ENCODE results near the gene COL15A1. TPM values are rescaled to one million over a fixed set of nuclear protein-coding genes. Genes with fewer than 3 reads are reported as not detected.

The COL15A1 gene
- polyA plus RNA-seq, 1 donor (not counting 4 experiments of a cell fraction or from before 2014, with no cell fraction given): not detected

- dilution Hi-C loops (cut with MboI; ENCODE audit: extremely low pct_ligation_motif_present, low sequenced_read_pairs): no loop called here
- no peak overlapping the region for H2AFZ ChIP-seq (ENCODE audit: control insufficient read depth, low read length)
- no peak for FAIRE-seq
Observed at GRCh38 chr9:99114049-99114440, 170.3 kb downstream of the COL15A1 start.

GRCh38 chr9:99114846-99115500, 171.3 kb downstream of the COL15A1 start:
- no peak for DNase-seq (ENCODE audit: low read depth, low spot score)
- Histone ChIP-seq H3K9ac (ENCODE audit: control insufficient read depth, extremely low read depth, insufficient read depth, low read length) (no peak overlapping the region), H3K27me3 (ENCODE audit: control insufficient read depth, extremely low read depth, insufficient read depth, low read length) (no peaks in the 10 kb centered on the region), H3K36me3 (ENCODE audit: control insufficient read depth in 2 of 2, extremely low read depth in 1 of 2, insufficient read depth in 2 of 2, low read length in 2 of 2) (peaks cover 2 to 5% of the 10 kb centered on the region in 2 experiments), H3K4me2 (ENCODE audit: control insufficient read depth, extremely low read depth, insufficient read depth, low read depth, low read length) (peak overlapping the region; percentile 2), H3K4me1 (ENCODE audit: control insufficient read depth, extremely low read depth, insufficient read depth, low read length) (peaks cover 45% of the 10 kb centered on the region), H4K20me1 (ENCODE audit: control insufficient read depth, extremely low read depth, insufficient read depth, low read length) (peaks cover 2% of the 10 kb centered on the region), H3K9me1 (ENCODE audit: control insufficient read depth, extremely low read depth, insufficient read depth, low read length) (no peaks in the 10 kb centered on the region), H3K27ac (ENCODE audit: control insufficient read depth, insufficient read depth, low read length) (no peak overlapping the region), H3K4me3 (ENCODE audit: control insufficient read depth in 2 of 3, extremely low read depth in 1 of 3, insufficient read depth in 2 of 3, low read depth in 1 of 3, low read length in 3 of 3) (no peak overlapping the region), H3K79me2 (ENCODE audit: control insufficient read depth, insufficient read depth, low read length) (peaks cover 81% of the 10 kb centered on the region), H3K9me3 (ENCODE audit: control insufficient read depth, low read depth, low read length) (no peaks in the 10 kb centered on the region), H2AFZ (ENCODE audit: control insufficient read depth, low read length) (no peak overlapping the region)
- TF ChIP-seq EZH2 (IDR thresholded peaks at IDR 0.05; ENCODE audit: low read length) (no peak), CTCF (optimal IDR thresholded peaks at IDR 0.05 in 1 of 3, IDR thresholded peaks at IDR 0.05 in 1 of 3, conservative IDR thresholded peaks at IDR 0.05 in 1 of 3; ENCODE audit: extremely low read depth in 1 of 3, insufficient read depth in 2 of 3, low read length in 3 of 3) (no peak)
- dilution Hi-C loops (cut with MboI; ENCODE audit: extremely low pct_ligation_motif_present, low sequenced_read_pairs): no loop called here
- no peak for FAIRE-seq

More at GRCh38 chr9:99114049-99114440, 170.3 kb downstream of the COL15A1 start:
- Histone ChIP-seq H3K79me2 (ENCODE audit: control insufficient read depth, insufficient read depth, low read length) (peaks cover 81% of the 10 kb centered on the region), H3K9me1 (ENCODE audit: control insufficient read depth, extremely low read depth, insufficient read depth, low read length) (no peaks in the 10 kb centered on the region), H4K20me1 (ENCODE audit: control insufficient read depth, extremely low read depth, insufficient read depth, low read length) (peaks cover 2% of the 10 kb centered on the region), H3K27me3 (ENCODE audit: control insufficient read depth, extremely low read depth, insufficient read depth, low read length) (no peaks in the 10 kb centered on the region), H3K4me3 (ENCODE audit: control insufficient read depth in 2 of 3, extremely low read depth in 1 of 3, insufficient read depth in 2 of 3, low read depth in 1 of 3, low read length in 3 of 3) (no peak overlapping the region), H3K36me3 (ENCODE audit: control insufficient read depth in 2 of 2, extremely low read depth in 1 of 2, insufficient read depth in 2 of 2, low read length in 2 of 2) (peaks cover under 1 to 9% of the 10 kb centered on the region in 2 experiments), H3K27ac (ENCODE audit: control insufficient read depth, insufficient read depth, low read length) (no peak overlapping the region), H3K9me3 (ENCODE audit: control insufficient read depth, low read depth, low read length) (no peaks in the 10 kb centered on the region), H3K4me2 (ENCODE audit: control insufficient read depth, extremely low read depth, insufficient read depth, low read depth, low read length) (no peak overlapping the region), H3K9ac (ENCODE audit: control insufficient read depth, extremely low read depth, insufficient read depth, low read length) (no peak overlapping the region), H3K4me1 (ENCODE audit: control insufficient read depth, extremely low read depth, insufficient read depth, low read length) (peaks cover 41% of the 10 kb centered on the region)
- no peak for DNase-seq (ENCODE audit: low read depth, low spot score)
- TF ChIP-seq EZH2 (IDR thresholded peaks at IDR 0.05; ENCODE audit: low read length): no peak
- TF ChIP-seq CTCF (optimal IDR thresholded peaks at IDR 0.05 in 1 of 3, IDR thresholded peaks at IDR 0.05 in 1 of 3, conservative IDR thresholded peaks at IDR 0.05 in 1 of 3; ENCODE audit: extremely low read depth in 1 of 3, insufficient read depth in 2 of 3, low read length in 3 of 3): no peak
